Liver (tissue), 9 donors: Measurements from ENCODE around the gene HS1BP3. TPM values are rescaled to one million over a fixed set of nuclear protein-coding genes. Genes with fewer than 3 reads are reported as not detected.

ENCODE experiments used
- DNase-seq: peaks from one replicate; pipeline ENCODE4 v3.0.0-alpha.2; 2017; ENCODE audit warnings: low spot score
- H3K27ac ChIP-seq, 2 donors: one replicate each; pipeline ENCODE4 v1.7.0; 2013; ENCODE audit warnings: inconsistent platforms in 2 of 2, low read length in 2 of 2, control low read depth in 1 of 2, low read depth in 1 of 2, mild to moderate bottlenecking in 1 of 2
- H3K27me3 ChIP-seq, 4 donors: one replicate each; pipeline versions ENCODE4 v1.6.1 to v1.7.0; 2013; ENCODE audit warnings: low read length in 3 of 4, inconsistent platforms in 1 of 4, mild to moderate bottlenecking in 1 of 4, moderate library complexity in 1 of 4; ENCODE audit not compliant: control insufficient read depth in 4 of 4, insufficient read depth in 4 of 4
- H3K36me3 ChIP-seq, 4 donors: one replicate each; pipeline versions ENCODE4 v1.6.1 to v1.7.0; 2013; ENCODE audit warnings: low read length in 3 of 4, mild to moderate bottlenecking in 3 of 4, low read depth in 1 of 4, moderate library complexity in 1 of 4; ENCODE audit not compliant: control insufficient read depth in 4 of 4, insufficient read depth in 3 of 4
- H3K4me1 ChIP-seq, 4 donors: one replicate each; pipeline versions ENCODE4 v1.6.1 to v1.7.0; 2013; ENCODE audit warnings: low read length in 3 of 4, mild to moderate bottlenecking in 3 of 4, moderate library complexity in 1 of 4; ENCODE audit not compliant: control insufficient read depth in 4 of 4, insufficient read depth in 4 of 4
- H3K4me3 ChIP-seq, 3 donors: one replicate each; pipeline versions ENCODE4 v1.6.1 to v1.7.0; 2013; ENCODE audit warnings: low read length in 3 of 3, control low read depth in 1 of 3, low read depth in 1 of 3, mild to moderate bottlenecking in 1 of 3
- H3K9ac ChIP-seq, 2 donors: one replicate each; pipeline ENCODE4 v1.7.0; 2013; ENCODE audit warnings: low read length in 2 of 2, mild to moderate bottlenecking in 2 of 2, moderate library complexity in 2 of 2, control low read depth in 1 of 2, low read depth in 1 of 2
- H3K9me3 ChIP-seq, 4 donors: one replicate each; pipeline versions ENCODE4 v1.6.1 to v1.7.0; 2013; ENCODE audit warnings: low read length in 3 of 4; ENCODE audit not compliant: control insufficient read depth in 4 of 4
- CTCF ChIP-seq: fragments of 150-350 bp; IDR thresholded peaks from 2 replicates; pipeline ENCODE4 v1.5.1; 2017; ENCODE audit warnings: improper control_type of control experiment, low read depth, low read length; ENCODE audit not compliant: missing input control
- EGR1 ChIP-seq, 2 donors: IDR thresholded peaks; 2 replicates each; pipeline ENCODE4 v1.6.1; 2016 to 2018; ENCODE audit warnings: antibody characterized with exemption in 2 of 2, low read depth in 2 of 2
- FOXA1 ChIP-seq: IDR thresholded peaks from 2 replicates; pipeline ENCODE4 v1.6.1; 2016; ENCODE audit warnings: antibody characterized with exemption
- FOXA2 ChIP-seq: IDR thresholded peaks from 2 replicates; pipeline ENCODE4 v1.6.1; 2016; ENCODE audit warnings: antibody characterized with exemption
- GABPA ChIP-seq, 2 donors: IDR thresholded peaks in 1 of 2; conservative IDR thresholded peaks in 1 of 2; 2 replicates each; pipeline ENCODE4 v1.6.1; 2016; ENCODE audit warnings: antibody characterized with exemption in 2 of 2, mild to moderate bottlenecking in 1 of 2, moderate library complexity in 1 of 2
- HNF4A ChIP-seq, 2 donors: conservative IDR thresholded peaks; 2 replicates each; pipeline ENCODE4 v1.6.1; 2016; ENCODE audit warnings: antibody characterized with exemption in 2 of 2, mild to moderate bottlenecking in 2 of 2
- HNF4G ChIP-seq: IDR thresholded peaks from 2 replicates; pipeline ENCODE4 v1.6.1; 2016; ENCODE audit warnings: antibody characterized with exemption
- NR2F2 ChIP-seq: IDR thresholded peaks from 2 replicates; pipeline ENCODE4 v1.6.1; 2016; ENCODE audit warnings: antibody characterized with exemption
- RAD21 ChIP-seq, 2 donors: IDR thresholded peaks; 2 replicates each; pipeline ENCODE4 v1.6.1; 2016; ENCODE audit warnings: antibody characterized with exemption in 2 of 2, mild to moderate bottlenecking in 2 of 2
- REST ChIP-seq: IDR thresholded peaks from 2 replicates; pipeline ENCODE4 v1.6.1; 2016; ENCODE audit warnings: antibody characterized with exemption, mild to moderate bottlenecking
- RXRA ChIP-seq, 2 donors: IDR thresholded peaks; 2 replicates each; pipeline ENCODE4 v1.6.1; 2017 to 2018; ENCODE audit warnings: antibody characterized with exemption in 2 of 2, mild to moderate bottlenecking in 1 of 2
- YY1 ChIP-seq: IDR thresholded peaks from 2 replicates; pipeline ENCODE4 v1.6.1; 2016; ENCODE audit warnings: antibody characterized with exemption, mild to moderate bottlenecking
- WGBS: extraction: QIAGEN DNeasy Blood & Tissue Kit; methylation state at CpG from one replicate; pipeline ENCODE4 v1.1.7; 2013; 5-methylcytosine and 5-hydroxymethylcytosine counted together
- polyA plus RNA-seq, 2 donors: library from polyadenylated mRNA; stranded (reverse) in 1 of 2; unstranded in 1 of 2; fragments of 200-250 nt in 1 of 2; fragments of >200 nt in 1 of 2; fragmentation: Nextera tagmentation in 1 of 2; extraction: Ambion mirVana in 1 of 2; gene quantifications; one replicate each; pipeline versions ENCODE4 v1.2.1 to v1.2.3, GENCODE V29; 2013 to 2015
- total RNA-seq, 2 donors: library from RNA; depleted of rRNA; stranded (reverse); fragments of >200 nt; gene quantifications; one replicate each; pipeline ENCODE4 v1.2.3, GENCODE V29; 2014
- donor health status: healthy.
- donor health status: healthy.
- donor health status: healthy.
- donor health status: healthy.
- donor health status: healthy.

HS1BP3 gene
- total and polyA plus RNA-seq, 4 donors: 7.7 to 15.4 (median 10.9) TPM

- no peak for TF ChIP-seq GABPA (IDR thresholded peaks at IDR 0.05 in 1 of 2, conservative IDR thresholded peaks at IDR 0.05 in 1 of 2)
- peak; percentile 34 for TF ChIP-seq YY1
- TF ChIP-seq HNF4G: no peak
- no peak for TF ChIP-seq FOXA1
- Histone ChIP-seq H3K36me3 (peaks cover 3% of the 10 kb centered on the region in 4 donors), H3K9me3 (no peaks in the 10 kb centered on the region), H3K4me3 (peak overlapping the region; percentile 67 to 82 (median 70)), H3K4me1 (peaks cover 4 to 31% (median 18%) of the 10 kb centered on the region in 4 donors), H3K27ac (peak overlapping the region; percentile 78 to 86), H3K9ac (peak overlapping the region; percentile 66 to 80), H3K27me3 (no peaks in the 10 kb centered on the region)
- DNase-seq: no peak
- WGBS: 14% methylated on average over 39 of the region's 39 CpGs
Measured at GRCh38 chr2:20667531-20668401, 16.9 kb upstream of the HS1BP3 start.

GRCh38 chr2:20667151-20667530 is 16.2 kb upstream of the HS1BP3 start:
- no peak for TF ChIP-seq REST
- no peak for TF ChIP-seq EGR1 (IDR thresholded peaks at IDR 0.05; ENCODE audit: low read depth in 2 of 2)
- no peak for TF ChIP-seq FOXA1
- no peak for TF ChIP-seq RXRA (IDR thresholded peaks at IDR 0.05)
- TF ChIP-seq NR2F2: no peak
- no peak for TF ChIP-seq RAD21 (IDR thresholded peaks at IDR 0.05)
- no peak for TF ChIP-seq FOXA2
- no peak for DNase-seq
- peak overlapping the region; percentile 78 to 86 for H3K27ac ChIP-seq

GRCh38 chr2:20666304-20667150 is 15.6 kb upstream of the HS1BP3 start, which contains the start of gene GDF7:
Gene GDF7 (plus strand): TSS chr2:20667144. CDS start chr2:20667240, 96 bp downstream.
- TF ChIP-seq GABPA (IDR thresholded peaks at IDR 0.05 in 1 of 2, conservative IDR thresholded peaks at IDR 0.05 in 1 of 2) (no peak), HNF4A (conservative IDR thresholded peaks at IDR 0.05) (peak; percentile 28 to 39), CTCF (peak; percentile 30), YY1 (peak; percentile 64), EGR1 (IDR thresholded peaks at IDR 0.05; ENCODE audit: low read depth in 2 of 2) (peak in 1 of 2 donors; percentile 96)
- Histone ChIP-seq H3K27me3 (no peaks in the 10 kb centered on the region), H3K4me3 (peak within 1 kb of the TSS; percentile 67 to 82 (median 70)), H3K9me3 (no peaks in the 10 kb centered on the region), H3K9ac (peak within 1 kb of the TSS; percentile 66 to 80), H3K4me1 (peaks cover 4 to 31% (median 20%) of the 10 kb centered on the region in 4 donors), H3K27ac (peak within 1 kb of the TSS; percentile 86), H3K36me3 (peaks cover 0 to 3% (median 2%) of the 10 kb centered on the region in 4 donors)
- WGBS: 1% methylated on average over 86 of the region's 86 CpGs
- peak; percentile 70 for DNase-seq

More at GRCh38 chr2:20667151-20667530, 16.2 kb upstream of the HS1BP3 start:
- Histone ChIP-seq H3K36me3 (peaks cover 0 to 3% (median 3%) of the 10 kb centered on the region in 4 donors), H3K9me3 (no peaks in the 10 kb centered on the region), H3K4me3 (peak overlapping the region; percentile 67 to 82 (median 70)), H3K9ac (peak overlapping the region in 1 of 2 donors; percentile 80), H3K27me3 (no peaks in the 10 kb centered on the region), H3K4me1 (peaks cover 4 to 31% (median 18%) of the 10 kb centered on the region in 4 donors)
- 2% methylated on average over 62 of the region's 62 CpGs for WGBS
